CD4-positive, CD25-positive, alpha-beta regulatory T cell (primary cell): ENCODE data around the gene IFIT3. TPM values are rescaled to one million over a fixed set of nuclear protein-coding genes. Genes with fewer than 3 reads are reported as not detected.
"Not testable (repeated sequence)": the region's sequence is repeated elsewhere in the genome, so short reads cannot be mapped to it uniquely, and the experiment has no call there.

Source experiments
- ATAC-seq, 2 donors: fragments of 150-1000 bp; cut with Tn5 transposase; one replicate each; pipeline ENCODE4 v1.10.0; 2021; ENCODE audit warnings: low read depth in 2 of 2, moderate number of reproducible peaks in 2 of 2, moderate library complexity in 1 of 2
- DNase-seq, 3 donors: peaks; one replicate each; pipeline versions ENCODE4 v3.0.0 to v3.0.0-alpha.2; 2012 to 2022; ENCODE audit warnings: mixed read lengths in 1 of 3
- H3K27ac ChIP-seq: one replicate; pipeline ENCODE4 v1.7.0; 2013; ENCODE audit warnings: mild to moderate bottlenecking, low read length; ENCODE audit not compliant: insufficient read depth, poor library complexity, severe bottlenecking
- H3K27me3 ChIP-seq: one replicate; pipeline ENCODE4 v1.7.0; 2013; ENCODE audit warnings: low read length; ENCODE audit not compliant: control insufficient read depth, insufficient read depth
- H3K36me3 ChIP-seq: one replicate; pipeline ENCODE4 v1.7.0; 2013; ENCODE audit warnings: mild to moderate bottlenecking, low read length, moderate library complexity; ENCODE audit not compliant: control insufficient read depth, insufficient read depth
- H3K4me1 ChIP-seq: 2 replicates; pipeline ENCODE4 v1.7.0; 2013; ENCODE audit warnings: mild to moderate bottlenecking, low read length; ENCODE audit not compliant: insufficient read depth, control insufficient read depth, poor library complexity, severe bottlenecking
- H3K4me3 ChIP-seq: one replicate; pipeline ENCODE4 v1.7.0; 2013; ENCODE audit warnings: low read depth, mild to moderate bottlenecking, low read length, moderate library complexity
- H3K9me3 ChIP-seq, 2 experiments: 1 replicate in 1 of 2; 2 replicates in 1 of 2; pipeline ENCODE4 v1.7.0; 2013; ENCODE audit warnings: low read length in 2 of 2, mild to moderate bottlenecking in 1 of 2, moderate library complexity in 1 of 2; ENCODE audit not compliant: control insufficient read depth in 2 of 2
- H3K27ac Mint-ChIP-seq, 3 donors: one replicate each; pipeline ENCODE4 v1.8.0; 2020 to 2022; ENCODE audit warnings: mild to moderate bottlenecking in 3 of 3, mixed read lengths in 3 of 3, moderate library complexity in 2 of 3
- H3K27me3 Mint-ChIP-seq: one replicate; pipeline ENCODE4 v1.8.0; 2022; ENCODE audit warnings: mild to moderate bottlenecking, mixed read lengths
- H3K36me3 Mint-ChIP-seq: one replicate; pipeline ENCODE4 v1.8.0; 2020; ENCODE audit warnings: mixed read lengths
- H3K4me1 Mint-ChIP-seq, 4 donors: one replicate each; pipeline ENCODE4 v1.8.0; 2020 to 2022; ENCODE audit warnings: mixed read lengths in 4 of 4, mild to moderate bottlenecking in 1 of 4
- H3K4me3 Mint-ChIP-seq, 4 donors: one replicate each; pipeline ENCODE4 v1.8.0; 2020 to 2022; ENCODE audit warnings: mild to moderate bottlenecking in 4 of 4, mixed read lengths in 4 of 4, moderate library complexity in 3 of 4
- H3K9me3 Mint-ChIP-seq, 7 donors: one replicate each; pipeline ENCODE4 v1.8.0; 2020 to 2022; ENCODE audit warnings: mixed read lengths in 7 of 7, mild to moderate bottlenecking in 3 of 7, moderate library complexity in 2 of 7
- polyA plus RNA-seq, 4 donors: library from polyadenylated mRNA; unstranded; fragments of 300-500 nt; fragmentation: Illumina TruSeq; gene quantifications; one replicate each; pipeline ENCODE4 v1.2.3, GENCODE V29; 2021
- total RNA-seq: library from RNA; stranded (reverse); gene quantifications from one replicate; pipeline ENCODE4 v1.2.3, GENCODE V29; 2022

Gene IFIT3
- total and polyA plus RNA-seq, 5 donors from 2014 or later = 9.0 to 25.9 (median 13.8) TPM

- Histone ChIP-seq H3K4me3 (no peak overlapping the region), H3K4me1 (no peaks in the 10 kb centered on the region), H3K9me3 (peaks cover 0 to 2% of the 10 kb centered on the region in 2 experiments), H3K27me3 (no peaks in the 10 kb centered on the region), H3K36me3 (peaks cover 25% of the 10 kb centered on the region), H3K27ac (no peak overlapping the region)
- H3K27me3 Mint-ChIP-seq = peaks cover 4% of the 10 kb centered on the region
- peaks cover 0 to 15% (median 0%) of the 10 kb centered on the region in 4 donors for H3K4me1 Mint-ChIP-seq
- peak in 1 of 2 donors; percentile 24 for ATAC-seq
- DNase-seq = no peak
- H3K4me3 Mint-ChIP-seq = no peak overlapping the region
- peaks cover 0 to 4% (median 2%) of the 10 kb centered on the region in 7 donors for H3K9me3 Mint-ChIP-seq
- H3K27ac Mint-ChIP-seq = no peak overlapping the region
- peaks cover 33% of the 10 kb centered on the region for H3K36me3 Mint-ChIP-seq
These were observed 17.5 kb upstream of the IFIT3 start for GRCh38 chr10:89310056-89310893.

GRCh38 chr10:89312973-89313372 lies 14.8 kb upstream of the IFIT3 start:
- peaks cover 0 to 2% of the 10 kb centered on the region in 2 experiments for H3K9me3 ChIP-seq
- H3K4me1 Mint-ChIP-seq = peaks cover 0 to 6% (median 2%) of the 10 kb centered on the region in 4 donors
- DNase-seq (no peak), ATAC-seq (no peak)
- peaks cover 7% of the 10 kb centered on the region for H3K36me3 ChIP-seq
- H3K4me1 ChIP-seq = no peaks in the 10 kb centered on the region
- no peak overlapping the region for H3K27ac Mint-ChIP-seq
- peaks cover 9% of the 10 kb centered on the region for H3K36me3 Mint-ChIP-seq
- no peak overlapping the region for H3K4me3 ChIP-seq
- no peaks in the 10 kb centered on the region for H3K27me3 ChIP-seq
- no peak overlapping the region for H3K4me3 Mint-ChIP-seq
- no peak overlapping the region for H3K27ac ChIP-seq
- peaks cover 13% of the 10 kb centered on the region for H3K27me3 Mint-ChIP-seq
- H3K9me3 Mint-ChIP-seq = peaks cover 0 to 9% (median 3%) of the 10 kb centered on the region in 7 donors

GRCh38 chr10:89314676-89315075 lies 13.1 kb upstream of the IFIT3 start:
- Mint-ChIP-seq H3K27ac (no peak overlapping the region), H3K4me1 (peaks cover 0 to 6% (median under 1%) of the 10 kb centered on the region in 4 donors), H3K9me3 (peaks cover 0 to 9% (median 3%) of the 10 kb centered on the region in 7 donors), H3K4me3 (no peak overlapping the region), H3K27me3 (peaks cover 19% of the 10 kb centered on the region), H3K36me3 (no peaks in the 10 kb centered on the region)
- DNase-seq (no peak), ATAC-seq (no peak)
- Histone ChIP-seq H3K9me3 (no peaks in the 10 kb centered on the region), H3K36me3 (no peaks in the 10 kb centered on the region), H3K27me3 (no peaks in the 10 kb centered on the region), H3K4me3 (no peak overlapping the region), H3K27ac (no peak overlapping the region), H3K4me1 (no peaks in the 10 kb centered on the region)

- not testable (repeated sequence) for H3K4me3 Mint-ChIP-seq, H3K9me3 ChIP-seq, H3K36me3 Mint-ChIP-seq, H3K4me3 ChIP-seq, DNase-seq, H3K36me3 ChIP-seq, H3K27ac ChIP-seq, H3K4me1 ChIP-seq, H3K4me1 Mint-ChIP-seq, ATAC-seq, H3K27ac Mint-ChIP-seq, H3K27me3 ChIP-seq
- peaks cover 0 to 13% (median 2%) of the 10 kb centered on the region in 7 donors for H3K9me3 Mint-ChIP-seq
- peaks cover 19% of the 10 kb centered on the region for H3K27me3 Mint-ChIP-seq
These were observed 9.8 kb upstream of the IFIT3 start for GRCh38 chr10:89318047-89318446.

- H3K36me3 ChIP-seq, H3K9me3 ChIP-seq, DNase-seq, ATAC-seq, H3K27me3 ChIP-seq, H3K27me3 Mint-ChIP-seq, H3K4me3 ChIP-seq, H3K9me3 Mint-ChIP-seq, H3K27ac ChIP-seq, H3K36me3 Mint-ChIP-seq: not testable (repeated sequence)
- peaks cover 19% of the 10 kb centered on the region for H3K4me1 ChIP-seq
- H3K4me1 Mint-ChIP-seq = peaks cover 10 to 30% (median 23%) of the 10 kb centered on the region in 4 donors
- peak overlapping the region in 1 of 3 donors; percentile 0 for H3K27ac Mint-ChIP-seq
- H3K4me3 Mint-ChIP-seq = peak overlapping the region in 2 of 4 donors; percentile 6 to 22
These were observed 2.7 kb upstream of the IFIT3 start for GRCh38 chr10:89325081-89325480.

- ATAC-seq = not testable (repeated sequence)
- H3K4me3 Mint-ChIP-seq = peak overlapping the region in 2 of 4 donors; percentile 29 to 75
These were observed 1.9 kb upstream of the IFIT3 start for GRCh38 chr10:89325856-89326255.

GRCh38 chr10:89329151-89329550 lies 1.4 kb downstream of the IFIT3 start:
- peak overlapping the region; percentile 84 to 95 (median 88) for H3K4me3 Mint-ChIP-seq
- no peaks in the 10 kb centered on the region for H3K9me3 ChIP-seq
- H3K27me3 ChIP-seq = no peaks in the 10 kb centered on the region
- no peak for DNase-seq
- peak overlapping the region; percentile 4 to 90 (median 61) for H3K27ac Mint-ChIP-seq
- peaks cover 9% of the 10 kb centered on the region for H3K27me3 Mint-ChIP-seq
- peaks cover 0 to 2% (median 0%) of the 10 kb centered on the region in 7 donors for H3K9me3 Mint-ChIP-seq
- no peak overlapping the region for H3K27ac ChIP-seq
- no peak for ATAC-seq
- H3K4me1 ChIP-seq = peaks cover 46% of the 10 kb centered on the region
- H3K36me3 Mint-ChIP-seq = no peaks in the 10 kb centered on the region
- peaks cover 23 to 70% (median 48%) of the 10 kb centered on the region in 4 donors for H3K4me1 Mint-ChIP-seq
- H3K36me3 ChIP-seq = no peaks in the 10 kb centered on the region
- no peak overlapping the region for H3K4me3 ChIP-seq

More at GRCh38 chr10:89325856-89326255, 1.9 kb upstream of the IFIT3 start:
- H3K27ac ChIP-seq, H3K27me3 Mint-ChIP-seq, H3K36me3 ChIP-seq, H3K36me3 Mint-ChIP-seq, DNase-seq, H3K9me3 Mint-ChIP-seq, H3K27me3 ChIP-seq, H3K9me3 ChIP-seq, H3K4me3 ChIP-seq: not testable (repeated sequence)
- peaks cover 16 to 38% (median 27%) of the 10 kb centered on the region in 4 donors for H3K4me1 Mint-ChIP-seq
- peak overlapping the region in 1 of 3 donors; percentile 44 for H3K27ac Mint-ChIP-seq
- H3K4me1 ChIP-seq = peaks cover 24% of the 10 kb centered on the region
